Activated CD8-positive, alpha-beta T cell treated with anti-CD3 and anti-CD28 coated beads for 36 hours (primary cell): Measurements from ENCODE around the gene HMGB2. TPM values are rescaled to one million over a fixed set of nuclear protein-coding genes. Genes with fewer than 3 reads are reported as not detected.

Source experiments
- ATAC-seq: fragments of 200-7000 bp; cut with Tn5 transposase; one replicate; pipeline ENCODE4 v1.10.0; 2021; ENCODE audit warnings: mild to moderate bottlenecking, moderate library complexity
- CTCF ChIA-PET: fragments of 350-600 bp; sonication (Branson Sonifier 250); formaldehyde crosslinking; loops from one replicate; lab custom pipeline; 2021; ENCODE audit warnings: antibody characterized with exemption; lab: Charles Lee
- POLR2A ChIA-PET: fragments of 350-600 bp; sonication (Branson Sonifier 250); formaldehyde crosslinking; loops from one replicate; lab custom pipeline; 2021; ENCODE audit warnings: antibody characterized with exemption; lab: Charles Lee
- DNase-seq: peaks from one replicate; pipeline ENCODE4 v3.0.0-alpha.2; 2020
- H3K27ac Mint-ChIP-seq: one replicate; pipeline ENCODE4 v1.8.0; 2021; ENCODE audit warnings: mild to moderate bottlenecking, mixed read lengths
- H3K27me3 Mint-ChIP-seq: one replicate; pipeline ENCODE4 v1.8.0; 2021; ENCODE audit warnings: mixed read lengths
- H3K36me3 Mint-ChIP-seq: one replicate; pipeline ENCODE4 v1.8.0; 2021; ENCODE audit warnings: low read depth, mixed read lengths
- H3K4me1 Mint-ChIP-seq: one replicate; pipeline ENCODE4 v1.8.0; 2021; ENCODE audit warnings: low read depth, mixed read lengths
- H3K4me3 Mint-ChIP-seq: one replicate; pipeline ENCODE4 v1.8.0; 2021; ENCODE audit warnings: mild to moderate bottlenecking, moderate library complexity, mixed read lengths
- H3K9me3 Mint-ChIP-seq: one replicate; pipeline ENCODE4 v1.8.0; 2021; ENCODE audit warnings: mixed read lengths
- intact Hi-C: fragments of 100-400 bp; cut with micrococcal nuclease; formaldehyde crosslinking; loops from one replicate; pipeline ENCODE4 v1.10.0; 2022
- total RNA-seq, 2 experiments: library from RNA; stranded (reverse); gene quantifications; one replicate each; pipeline ENCODE4 v1.2.3, GENCODE V29; 2021
- TF ChIP-seq, protein P1 (sequence below): fragments of 200-600 bp; IDR thresholded peaks from one replicate; pipeline ENCODE4 v1.8.0; 2022; ENCODE audit warnings: antibody characterized with exemption, mild to moderate bottlenecking

The HMGB2 gene
- total RNA-seq, 2 experiments from 2014 or later = 527 to 534 TPM

- no peak for ATAC-seq
- Mint-ChIP-seq H3K27ac (no peak overlapping the region), H3K4me3 (no peak overlapping the region), H3K27me3 (peaks cover 6% of the 10 kb centered on the region), H3K4me1 (no peaks in the 10 kb centered on the region), H3K36me3 (peaks cover 10% of the 10 kb centered on the region), H3K9me3 (no peaks in the 10 kb centered on the region)
- intact Hi-C loops = no loop called here
- ChIA-PET POLR2A (no interaction called here), CTCF (no interaction called here)
- TF ChIP-seq, protein P1, sequence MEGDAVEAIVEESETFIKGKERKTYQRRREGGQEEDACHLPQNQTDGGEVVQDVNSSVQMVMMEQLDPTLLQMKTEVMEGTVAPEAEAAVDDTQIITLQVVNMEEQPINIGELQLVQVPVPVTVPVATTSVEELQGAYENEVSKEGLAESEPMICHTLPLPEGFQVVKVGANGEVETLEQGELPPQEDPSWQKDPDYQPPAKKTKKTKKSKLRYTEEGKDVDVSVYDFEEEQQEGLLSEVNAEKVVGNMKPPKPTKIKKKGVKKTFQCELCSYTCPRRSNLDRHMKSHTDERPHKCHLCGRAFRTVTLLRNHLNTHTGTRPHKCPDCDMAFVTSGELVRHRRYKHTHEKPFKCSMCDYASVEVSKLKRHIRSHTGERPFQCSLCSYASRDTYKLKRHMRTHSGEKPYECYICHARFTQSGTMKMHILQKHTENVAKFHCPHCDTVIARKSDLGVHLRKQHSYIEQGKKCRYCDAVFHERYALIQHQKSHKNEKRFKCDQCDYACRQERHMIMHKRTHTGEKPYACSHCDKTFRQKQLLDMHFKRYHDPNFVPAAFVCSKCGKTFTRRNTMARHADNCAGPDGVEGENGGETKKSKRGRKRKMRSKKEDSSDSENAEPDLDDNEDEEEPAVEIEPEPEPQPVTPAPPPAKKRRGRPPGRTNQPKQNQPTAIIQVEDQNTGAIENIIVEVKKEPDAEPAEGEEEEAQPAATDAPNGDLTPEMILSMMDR = no peak
- DNase-seq = no peak
Observed at GRCh38 chr4:173379929-173380328, 45.8 kb upstream of the HMGB2 start.

DNA sequence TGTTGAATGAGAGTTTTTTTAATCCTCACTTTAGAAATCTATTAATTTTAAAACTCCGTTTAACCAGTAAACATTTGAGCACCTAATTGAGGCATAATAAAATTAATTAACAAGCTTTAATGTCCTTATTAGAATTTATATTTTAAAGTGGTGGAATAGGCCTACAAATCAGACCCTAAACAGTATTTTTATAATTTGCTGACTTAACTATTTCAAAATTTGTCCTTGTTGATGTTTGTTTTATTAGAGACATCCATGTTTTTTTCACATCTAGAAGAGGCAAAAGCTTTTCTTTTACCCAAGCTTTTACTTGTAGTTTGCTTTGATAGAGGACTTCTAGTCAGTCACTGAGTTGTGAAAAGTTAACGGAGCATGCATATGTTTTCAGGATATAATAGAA is 40.4 kb upstream of the HMGB2 start:
- CTCF ChIA-PET = interaction anchor here (1.2 to 1.4 kb wide), 4 partner anchors 37 to 47 kb away, joined by 3 to 4 read pairs (median 3); no protein-coding TSS in a partner anchor
- intact Hi-C loops = no loop called here
- Mint-ChIP-seq H3K9me3 (no peaks in the 10 kb centered on the region), H3K27me3 (peaks cover 14% of the 10 kb centered on the region), H3K27ac (no peak overlapping the region), H3K36me3 (peaks cover 30% of the 10 kb centered on the region), H3K4me3 (no peak overlapping the region), H3K4me1 (peaks cover 8% of the 10 kb centered on the region)
- TF ChIP-seq, protein P1 = no peak
- POLR2A ChIA-PET = interaction anchor here (1.9 kb wide), 1 partner anchor 41 kb away, joined by 11 read pairs; the partner anchor contains the start of gene HMGB2
- DNase-seq (no peak), ATAC-seq (no peak)

DNA sequence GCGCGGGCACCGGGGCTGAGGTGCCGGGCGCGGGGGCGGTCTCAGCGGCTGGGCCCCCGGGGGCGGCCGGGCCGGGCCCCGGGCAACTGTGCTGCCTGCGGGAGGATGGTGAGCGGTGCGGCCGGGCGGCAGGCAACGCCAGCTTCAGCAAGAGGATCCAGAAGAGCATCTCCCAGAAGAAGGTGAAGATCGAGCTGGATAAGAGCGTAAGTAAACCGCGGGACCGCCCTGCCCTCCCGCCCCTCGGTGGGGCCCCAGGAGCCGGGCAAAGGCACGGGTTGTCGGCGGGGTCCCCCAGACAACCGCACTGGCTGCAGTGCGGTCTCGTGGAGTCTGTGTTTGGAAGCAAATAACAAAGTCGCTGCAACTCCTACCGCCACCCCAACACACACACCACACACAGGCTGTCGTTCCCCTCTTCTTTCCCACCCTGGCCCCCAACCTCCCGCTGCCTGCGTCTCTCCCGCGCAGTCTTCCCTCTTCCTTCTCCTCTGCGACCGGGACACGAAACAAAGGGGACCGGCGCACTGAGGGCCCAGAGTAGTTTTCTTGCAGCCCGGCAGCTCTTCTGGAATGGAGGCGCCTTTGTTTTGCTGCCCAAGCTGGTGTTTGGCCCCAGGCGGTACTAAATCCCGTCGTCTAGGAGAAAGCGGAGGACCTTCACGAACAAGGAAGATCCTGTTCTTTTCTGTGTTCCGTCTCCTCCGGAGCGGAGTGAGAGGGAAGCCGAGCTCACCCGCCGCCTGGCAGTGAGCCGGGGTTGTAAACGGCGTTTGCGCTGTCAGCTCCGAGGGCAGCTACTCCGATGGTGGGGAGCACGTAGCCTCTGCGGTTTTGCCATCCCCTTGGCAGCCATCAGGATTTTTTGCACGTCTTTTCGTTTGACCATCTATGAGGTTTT is 37.4 kb upstream of the HMGB2 start:
- Mint-ChIP-seq H3K9me3 (no peaks in the 10 kb centered on the region), H3K27ac (peak overlapping the region; percentile 59), H3K4me3 (peak overlapping the region; percentile 97), H3K36me3 (peaks cover 29% of the 10 kb centered on the region), H3K4me1 (peaks cover 26% of the 10 kb centered on the region), H3K27me3 (peaks cover 14% of the 10 kb centered on the region)
- TF ChIP-seq, protein P1 = no peak
- CTCF ChIA-PET = interaction anchor here (0.7 to 2.7 kb wide), 12 partner anchors 12 to 358 kb away, joined by 3 to 10 read pairs (median 3); partner anchors contain the start of gene HMGB2
- intact Hi-C loops = no loop called here
- POLR2A ChIA-PET = interaction anchor here (0.8 to 4.5 kb wide), 5 partner anchors 11 to 45 kb away, joined by 3 to 79 read pairs (median 5); partner anchors contain the start of gene HMGB2
- ATAC-seq (no peak), DNase-seq (peak; percentile 49)

- H3K4me1 Mint-ChIP-seq = peaks cover 32% of the 10 kb centered on the region
Observed at GRCh38 chr4:173370477-173371291, 36.5 kb upstream of the HMGB2 start, which contains the start of gene SAP30. TSS of gene SAP30 (plus strand) at chr4:173370954. CDS start at chr4:173371183, 229 bp downstream.

More at GRCh38 chr4:173370477-173371291, 36.5 kb upstream of the HMGB2 start, which contains the start of gene SAP30:
- ChIA-PET POLR2A (interaction anchor here (0.7 to 4.5 kb wide), 5 partner anchors 12 to 77 kb away, joined by 3 to 79 read pairs (median 8); partner anchors contain the start of gene HMGB2), CTCF (interaction anchor here (0.8 to 2.7 kb wide), 5 partner anchors 31 to 69 kb away, joined by 3 to 10 read pairs (median 3); partner anchors contain the start of gene HMGB2)
- DNase-seq (peak; percentile 98), ATAC-seq (peak; percentile 88)
- H3K27me3 Mint-ChIP-seq = peaks cover 14% of the 10 kb centered on the region
- TF ChIP-seq, protein P1 = no peak
- no peaks in the 10 kb centered on the region for H3K9me3 Mint-ChIP-seq
- peak within 1 kb of the TSS; percentile 97 for H3K4me3 Mint-ChIP-seq
- H3K36me3 Mint-ChIP-seq = peaks cover 23% of the 10 kb centered on the region
- intact Hi-C loops = no loop called here
- H3K27ac Mint-ChIP-seq = peak within 1 kb of the TSS; percentile 98
